HG02759 (cell line): ENCODE results near the gene MMRN2.
"Not testable (repeated sequence)": the region's sequence is repeated elsewhere in the genome, so short reads cannot be mapped to it uniquely, and the experiment has no call there.

Experiments used
- ATAC-seq: cut with Tn5 transposase; IDR thresholded peaks from one replicate; pipeline ENCODE4 v1.9.1; 2021; ENCODE audit warnings: mild to moderate bottlenecking, moderate library complexity; ENCODE audit not compliant: unreplicated experiment

Gene MMRN2

DNA sequence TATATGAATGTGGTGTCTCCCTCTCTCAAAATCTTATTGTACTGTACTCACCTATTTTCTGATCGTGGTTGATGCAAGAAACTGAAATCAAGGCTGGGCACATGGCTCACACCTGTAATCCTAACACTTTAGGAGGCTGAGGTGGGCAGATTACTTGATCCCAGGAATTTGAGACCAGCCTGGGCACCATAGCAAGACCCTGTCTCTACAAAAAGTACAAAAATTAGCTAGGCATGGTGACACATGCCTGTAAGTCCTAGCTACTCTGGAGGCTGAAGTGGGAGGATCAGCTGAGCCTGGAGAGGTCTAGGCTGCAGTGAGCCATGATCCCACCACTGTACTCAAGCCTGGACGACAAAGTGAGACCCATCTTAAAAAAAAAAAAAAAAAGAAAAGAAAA is 16.0 kb downstream of the MMRN2 start:
- ATAC-seq: no peak

DNA sequence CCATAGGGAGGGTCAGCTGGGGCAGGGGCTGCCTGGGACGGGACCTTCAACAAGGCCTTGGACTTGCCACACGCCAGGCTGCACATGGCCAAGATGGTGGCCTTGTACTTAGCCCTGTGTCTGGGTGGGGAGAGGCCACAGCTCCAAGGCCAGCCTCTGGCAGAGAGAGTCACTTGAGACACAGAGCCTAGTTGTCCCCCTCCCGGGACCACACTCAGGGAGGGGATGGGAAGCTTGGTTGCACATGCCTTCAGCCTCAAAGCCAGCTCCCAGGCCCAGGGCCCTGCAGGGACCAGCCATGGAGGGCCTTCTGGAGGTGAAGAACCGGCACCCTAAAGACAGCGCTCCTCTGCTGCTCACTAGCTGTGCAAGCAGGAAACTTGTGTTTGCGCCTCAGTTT is 16.7 kb downstream of the MMRN2 start:
- no peak for ATAC-seq

- ATAC-seq: not testable (repeated sequence)
Observed at GRCh38 chr10:86940076-86940475, 17.3 kb downstream of the MMRN2 start.

GRCh38 chr10:86938260-86938659 is 19.2 kb downstream of the MMRN2 start:
- ATAC-seq: no peak

GRCh38 chr10:86937502-86938154 is 19.8 kb downstream of the MMRN2 start:
- no peak for ATAC-seq

DNA sequence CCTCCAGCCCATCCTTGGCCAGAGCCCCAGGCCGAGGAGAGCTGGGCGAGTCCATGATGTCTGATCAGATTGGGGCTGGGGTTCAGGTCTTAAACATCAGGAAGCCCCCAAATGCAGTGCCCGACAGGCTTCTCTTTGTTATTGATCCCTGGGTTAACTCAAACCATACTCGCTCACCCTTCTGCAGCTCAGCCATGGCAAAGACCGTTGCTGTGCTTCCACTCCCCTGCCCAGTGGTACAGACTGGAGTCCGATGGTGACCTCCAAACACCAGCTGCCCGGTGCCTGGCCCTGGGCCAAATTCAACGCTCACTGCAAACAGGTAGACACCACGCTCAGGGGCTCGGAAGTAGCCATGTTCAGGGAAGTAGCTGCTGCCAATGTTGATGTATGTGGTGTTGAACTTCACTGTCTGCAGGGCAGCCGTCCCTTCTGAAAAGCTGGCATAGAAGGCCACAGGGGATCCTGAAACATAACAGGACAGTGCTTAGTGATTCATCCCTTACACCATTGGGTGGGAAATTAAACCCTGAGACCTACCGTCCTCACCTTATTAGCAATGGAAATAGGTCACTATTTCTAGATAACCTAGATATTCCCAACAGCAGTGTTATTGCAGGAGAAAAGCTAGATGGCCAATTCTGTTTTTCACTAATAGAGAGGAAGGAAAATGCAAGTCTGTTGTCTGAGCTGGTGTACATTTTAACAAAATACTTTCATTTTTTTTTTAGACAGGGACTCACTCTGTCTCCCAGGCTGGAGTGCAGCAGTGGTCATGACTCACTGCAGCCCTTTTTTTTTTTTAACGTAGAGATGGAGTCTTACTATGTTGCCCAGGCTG is 20.5 kb downstream of the MMRN2 start:
- ATAC-seq: no peak

DNA sequence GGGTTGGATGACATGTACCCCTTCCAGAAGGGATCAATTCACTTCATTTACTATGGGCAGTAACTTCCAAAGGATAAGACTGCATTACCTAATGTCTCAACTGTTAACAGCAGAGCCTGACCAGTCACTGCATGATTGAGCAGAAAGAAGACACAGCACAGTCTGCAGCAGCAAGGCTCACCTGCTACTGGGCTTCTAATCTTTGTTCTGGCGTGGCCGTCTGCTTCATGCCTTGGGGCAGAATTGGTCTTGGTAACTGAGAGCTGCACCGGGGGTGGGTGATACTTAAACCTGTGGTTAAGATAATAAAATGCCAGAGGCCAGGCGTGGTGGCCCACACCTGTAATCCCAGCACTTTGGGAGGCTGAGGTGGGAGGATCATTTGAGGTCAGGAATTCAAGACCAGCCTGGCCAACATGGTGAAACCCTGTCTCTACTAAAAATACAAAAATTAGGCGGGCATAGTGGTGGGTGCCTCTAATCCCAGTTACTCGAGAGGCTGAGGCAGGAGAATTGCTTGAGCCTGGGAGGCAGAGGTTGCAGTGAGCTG is 23.2 kb downstream of the MMRN2 start:
- not testable (repeated sequence) for ATAC-seq

DNA sequence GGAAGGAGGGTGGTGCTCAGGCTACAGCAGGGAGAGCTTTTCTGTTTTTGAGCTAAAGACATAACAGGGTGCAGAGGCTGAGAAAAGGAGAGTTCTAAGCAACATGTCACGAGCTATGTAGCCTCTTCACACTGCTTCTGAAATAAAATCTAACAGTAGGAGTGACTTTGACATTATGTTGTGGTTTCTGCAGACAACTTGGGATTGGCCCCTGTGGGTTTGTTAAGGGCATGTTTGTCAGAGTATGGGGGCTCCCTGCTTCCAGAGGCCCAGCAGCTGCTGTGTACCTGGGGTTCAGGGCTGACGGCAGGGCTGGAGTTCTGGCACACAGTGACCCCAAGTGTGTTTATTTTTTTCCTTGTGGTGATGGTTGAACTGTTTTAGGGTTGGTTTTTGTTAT is 24.7 kb downstream of the MMRN2 start:
- ATAC-seq: no peak

GRCh38 chr10:86931872-86932271 is 25.5 kb downstream of the MMRN2 start:
- no peak for ATAC-seq

DNA sequence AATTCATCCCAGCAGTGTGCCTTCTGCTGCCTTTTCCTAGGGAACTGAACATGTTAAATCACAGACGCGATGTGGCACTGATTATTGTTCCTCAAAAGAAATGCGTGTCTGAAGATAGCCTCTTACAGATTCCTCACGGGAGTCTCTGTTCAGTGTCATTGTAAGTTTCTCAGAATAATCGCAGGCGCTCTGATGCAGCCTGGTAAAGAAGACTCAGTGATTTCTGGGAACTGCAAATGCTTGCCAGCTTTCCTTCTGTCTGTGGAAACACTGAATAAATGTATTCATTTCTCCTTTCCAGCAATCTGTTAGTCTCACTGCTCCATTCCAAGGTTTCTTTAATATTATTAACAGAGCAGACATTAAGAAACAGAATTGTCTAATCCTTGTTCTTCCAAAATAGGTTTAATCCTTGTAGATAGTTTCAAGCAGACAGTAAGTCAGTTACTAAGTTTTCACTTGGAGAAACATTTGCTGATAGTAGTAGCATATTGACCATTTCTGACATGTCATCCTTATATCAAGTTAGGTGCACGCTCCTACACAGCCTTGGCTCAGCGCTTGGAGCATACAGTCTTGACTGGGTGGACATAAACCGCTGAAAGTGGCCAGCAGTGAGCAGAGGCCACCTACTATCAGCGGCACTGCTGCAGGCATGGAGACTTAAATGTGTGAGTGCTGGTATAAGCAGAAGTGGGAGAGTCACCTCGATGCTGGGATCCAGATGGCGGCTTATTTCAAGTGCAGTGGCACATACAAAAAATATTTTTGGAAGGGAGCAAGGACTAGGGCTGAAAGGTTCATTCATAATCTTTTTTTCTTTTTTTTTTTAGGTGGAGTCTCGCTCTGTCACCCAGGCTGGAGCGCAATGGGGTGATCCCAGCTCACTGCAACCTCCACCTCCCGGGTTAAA is 27.7 kb downstream of the MMRN2 start:
- ATAC-seq: no peak

- ATAC-seq: no peak
Observed at GRCh38 chr10:86922553-86922961, 34.9 kb downstream of the MMRN2 start.

GRCh38 chr10:86918022-86918471 is 39.4 kb downstream of the MMRN2 start:
- no peak for ATAC-seq

GRCh38 chr10:86914734-86915133 is 42.7 kb downstream of the MMRN2 start:
- ATAC-seq: no peak

GRCh38 chr10:86905429-86905828 is 52.0 kb downstream of the MMRN2 start:
- ATAC-seq: no peak

- no peak for ATAC-seq
Observed at GRCh38 chr10:86904600-86904999, 52.8 kb downstream of the MMRN2 start.

- no peak for ATAC-seq
Observed at GRCh38 chr10:86900955-86901354, 56.5 kb downstream of the MMRN2 start.

DNA sequence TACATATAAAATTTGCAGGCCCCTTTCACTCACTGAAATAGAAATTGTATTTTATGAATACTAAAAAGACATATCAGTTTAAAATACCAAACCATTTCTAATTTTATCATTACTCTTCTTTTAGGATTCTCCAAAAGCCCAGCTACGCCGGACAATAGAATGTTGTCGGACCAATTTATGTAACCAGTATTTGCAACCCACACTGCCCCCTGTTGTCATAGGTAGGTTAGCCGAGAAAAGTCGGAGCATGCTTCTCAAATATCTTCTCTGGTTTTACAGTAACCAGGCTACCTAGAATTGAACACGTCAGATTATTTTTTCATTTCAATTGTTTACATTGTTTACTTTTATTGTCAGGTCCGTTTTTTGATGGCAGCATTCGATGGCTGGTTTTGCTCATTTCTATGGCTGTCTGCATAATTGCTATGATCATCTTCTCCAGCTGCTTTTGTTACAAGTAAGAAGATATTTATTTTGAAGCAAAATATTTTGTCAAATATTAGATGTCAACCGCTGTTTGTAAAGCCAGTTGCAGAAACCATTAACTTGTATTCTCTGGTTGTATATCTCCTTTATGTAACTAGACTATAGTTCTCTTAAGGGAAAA is 57.6 kb downstream of the MMRN2 start:
- ATAC-seq: no peak

DNA sequence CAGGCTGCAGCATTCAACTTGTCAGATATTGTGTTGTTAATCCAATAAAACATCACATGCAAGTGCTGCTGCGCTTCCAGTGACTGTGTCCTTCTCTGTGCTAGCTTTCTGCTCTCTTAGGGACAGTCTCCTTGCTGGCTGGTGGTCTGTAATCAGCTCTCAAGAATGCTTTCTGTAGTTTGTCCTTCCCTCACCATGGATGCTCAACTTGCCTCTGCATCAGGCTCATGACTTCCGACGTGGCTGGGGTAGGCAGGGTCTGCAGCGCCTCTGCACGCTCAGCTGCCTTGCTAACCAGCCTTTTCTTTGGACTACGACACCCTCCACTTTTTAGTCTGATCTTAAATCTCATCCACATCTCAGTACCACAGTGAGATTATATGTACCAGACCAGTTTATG is 58.3 kb downstream of the MMRN2 start:
- ATAC-seq: no peak

DNA sequence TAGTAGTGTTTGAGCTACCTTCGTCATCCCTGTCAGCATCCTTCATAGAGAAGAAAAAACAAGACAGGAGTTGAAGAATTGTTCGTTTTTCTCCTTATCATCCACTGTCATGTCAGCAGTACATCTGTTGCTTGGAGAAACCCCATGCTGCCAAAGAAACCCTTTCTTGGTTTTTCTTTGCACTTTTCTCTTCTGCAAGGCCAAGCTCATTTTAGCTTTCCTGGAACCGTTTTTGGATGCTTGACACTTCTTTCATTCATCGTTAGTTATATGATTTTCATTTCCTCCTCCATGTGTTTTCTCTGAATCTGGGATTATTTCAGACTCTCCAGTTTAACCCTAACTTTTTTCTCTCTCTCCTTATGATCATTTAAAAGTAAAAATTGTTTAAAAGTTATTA is 58.9 kb downstream of the MMRN2 start:
- ATAC-seq: no peak

GRCh38 chr10:86889997-86890396 is 67.4 kb downstream of the MMRN2 start:
- no peak for ATAC-seq
